DLD1 (cell line): Measurements from ENCODE around the gene MACF1.
"Not testable (repeated sequence)": the region's sequence is repeated elsewhere in the genome, so short reads cannot be mapped to it uniquely, and the experiment has no call there.

ENCODE experiments used
- in situ Hi-C: cut with HindIII; loops from 2 replicates; pipeline ENCODE4 v1.10.0; 2017; ENCODE audit warnings: low sequenced_read_pairs

The MACF1 gene

DNA sequence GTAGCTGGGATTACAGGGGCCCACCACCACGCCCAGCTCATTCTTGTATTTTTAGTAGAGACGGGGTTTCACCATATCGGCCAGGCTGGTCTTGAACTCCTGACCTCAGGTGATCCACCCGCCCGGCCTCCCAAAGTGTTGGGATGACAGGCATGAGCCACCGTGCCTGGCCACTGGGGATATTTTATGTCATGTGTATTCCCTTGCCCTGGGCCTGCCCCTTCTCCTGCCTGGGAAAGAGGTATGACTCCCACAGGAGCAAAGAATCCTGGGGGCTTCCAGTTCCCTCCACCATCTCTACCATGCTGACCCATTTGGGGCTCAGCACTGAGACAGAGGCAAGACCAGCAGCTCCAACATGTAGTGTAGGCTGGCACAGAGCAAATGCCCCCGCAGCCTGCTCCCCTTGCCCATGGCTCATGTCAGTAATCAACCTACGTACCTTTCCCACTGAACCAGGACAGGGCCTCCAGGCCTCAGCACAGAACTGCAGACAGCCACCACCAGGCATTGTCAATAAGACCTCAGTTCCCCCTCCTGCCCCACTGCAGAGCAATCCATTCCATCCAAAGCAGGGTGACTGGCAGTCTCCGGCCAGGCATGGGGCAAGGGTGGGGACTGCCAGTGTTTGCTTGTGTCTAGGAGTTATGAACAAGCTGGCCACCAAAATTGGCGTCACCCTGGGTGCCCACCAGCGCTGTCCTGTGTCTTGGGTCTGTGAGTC, 322.1 kb downstream of the MACF1 start:
- in situ Hi-C loops = no loop called here

DNA sequence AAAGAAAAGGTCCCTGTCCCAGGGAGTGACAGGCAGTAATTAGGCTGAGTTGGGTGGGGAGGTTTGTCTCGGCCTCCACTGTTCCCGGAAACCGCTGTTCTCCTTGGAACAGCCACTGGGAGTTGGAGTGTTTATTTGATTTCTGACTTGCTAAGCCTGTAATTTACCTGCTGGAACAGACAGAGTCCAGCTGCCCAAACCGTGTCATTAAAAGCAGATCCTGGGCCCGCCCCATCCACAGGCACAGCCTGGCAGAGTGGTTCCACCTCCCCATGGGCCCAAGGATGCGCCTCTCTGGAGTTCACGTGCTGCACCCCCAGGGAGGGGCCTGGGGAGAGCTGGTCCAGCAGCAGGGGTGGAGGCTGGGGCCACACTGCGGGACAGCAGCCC, 322.7 kb downstream of the MACF1 start:
- in situ Hi-C loops = not testable (repeated sequence)

DNA sequence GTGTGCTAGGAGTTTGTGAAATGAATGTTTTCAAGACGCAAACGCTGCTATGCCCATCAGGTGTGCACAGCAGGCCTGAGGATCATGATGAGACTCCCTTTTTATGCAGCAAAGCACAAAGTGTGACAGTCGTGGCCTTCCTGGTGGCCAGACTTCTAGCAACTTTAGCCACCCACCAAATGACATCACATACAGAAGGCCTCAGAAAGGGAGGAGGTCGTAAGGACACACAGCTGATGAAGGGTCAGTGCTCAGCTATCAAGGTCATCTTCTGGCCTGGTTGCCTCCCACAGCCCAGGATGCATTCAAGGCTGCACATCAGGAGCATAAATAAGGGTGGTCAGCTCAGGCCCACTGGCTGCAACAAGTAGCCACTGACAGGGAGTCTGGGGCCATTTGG, 323.6 kb downstream of the MACF1 start:
- in situ Hi-C loops = no loop called here

DNA sequence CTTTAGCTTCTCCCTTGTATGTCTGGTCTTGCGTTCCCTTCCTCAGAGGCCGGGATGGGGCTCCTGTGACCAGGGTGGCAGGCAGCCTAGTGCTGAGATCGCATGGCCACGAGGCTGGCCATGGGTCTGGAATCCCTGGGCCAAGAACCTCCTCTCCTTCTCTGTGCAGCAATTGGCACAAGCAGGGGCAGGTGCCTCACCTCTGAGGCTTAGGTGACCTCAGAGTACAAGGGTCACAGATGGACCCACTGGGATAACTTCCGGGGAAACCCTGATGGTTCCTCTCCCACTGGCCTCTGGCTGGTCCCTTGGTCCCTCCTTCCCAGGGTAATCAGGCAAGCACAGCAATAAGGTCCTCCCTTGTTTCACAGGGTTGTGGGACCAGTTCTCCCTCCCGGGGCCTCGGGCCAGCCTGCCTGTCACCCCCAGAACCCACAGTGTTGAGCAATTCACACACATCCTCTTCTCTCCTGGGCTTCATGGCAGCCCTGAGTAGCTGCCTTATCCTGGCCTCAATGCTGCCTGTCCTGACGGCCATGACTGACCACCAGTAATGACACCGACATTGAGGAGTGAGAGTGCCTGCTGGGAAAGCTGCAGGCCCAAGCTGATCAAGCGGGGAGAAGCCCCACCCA, 325.5 kb downstream of the MACF1 start:
- in situ Hi-C loops = no loop called here

DNA sequence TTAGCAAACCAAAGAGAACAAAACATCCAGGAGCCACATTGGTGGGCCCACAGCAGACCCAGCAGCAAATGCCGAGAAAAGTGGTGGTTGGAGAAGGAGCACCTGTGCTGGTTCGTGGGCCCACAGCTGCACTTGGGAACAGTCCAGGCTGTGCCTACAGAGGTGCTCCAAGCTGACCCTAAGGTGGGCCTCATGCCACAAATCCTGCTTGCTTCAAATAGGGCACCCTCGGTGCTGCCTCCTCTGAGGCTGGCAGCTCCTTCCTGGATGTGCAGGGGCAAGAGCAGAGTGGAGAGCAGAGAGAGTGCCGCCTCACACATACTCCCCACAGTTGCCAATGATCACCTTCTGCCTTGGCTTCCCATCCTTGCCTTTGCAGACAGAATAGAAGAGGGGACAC, 327.0 kb downstream of the MACF1 start:
- in situ Hi-C loops = no loop called here

DNA sequence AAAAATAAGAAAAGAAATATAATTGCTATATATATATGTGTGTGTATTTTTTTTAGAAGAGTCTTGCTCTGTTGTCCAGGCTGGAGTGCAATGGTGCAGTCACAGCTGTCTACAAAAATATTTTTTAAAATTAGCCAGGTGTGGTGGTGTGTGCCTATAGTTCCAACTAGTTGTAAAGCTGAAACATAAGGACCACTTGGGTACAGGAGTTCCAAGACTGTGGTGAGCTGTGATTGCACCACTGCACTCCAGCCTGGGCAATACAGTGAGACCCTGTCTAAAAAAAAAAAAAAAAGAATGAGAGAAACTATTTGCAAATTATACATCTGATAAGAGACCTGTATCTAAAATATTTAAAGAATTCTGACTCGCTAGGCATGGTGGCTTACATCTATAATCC, 328.9 kb downstream of the MACF1 start:
- in situ Hi-C loops = no loop called here
